ENCODE data around the gene MAPRE3. TPM values are rescaled to one million over a fixed set of nuclear protein-coding genes. Genes with fewer than 3 reads are reported as not detected.
A peak's percentile ranks its signal among the peaks of the same experiment; 100 is the strongest.

MAPRE3 gene
- total RNA-seq, 1 donor from 2014 or later, result 27.1 TPM

DNA sequence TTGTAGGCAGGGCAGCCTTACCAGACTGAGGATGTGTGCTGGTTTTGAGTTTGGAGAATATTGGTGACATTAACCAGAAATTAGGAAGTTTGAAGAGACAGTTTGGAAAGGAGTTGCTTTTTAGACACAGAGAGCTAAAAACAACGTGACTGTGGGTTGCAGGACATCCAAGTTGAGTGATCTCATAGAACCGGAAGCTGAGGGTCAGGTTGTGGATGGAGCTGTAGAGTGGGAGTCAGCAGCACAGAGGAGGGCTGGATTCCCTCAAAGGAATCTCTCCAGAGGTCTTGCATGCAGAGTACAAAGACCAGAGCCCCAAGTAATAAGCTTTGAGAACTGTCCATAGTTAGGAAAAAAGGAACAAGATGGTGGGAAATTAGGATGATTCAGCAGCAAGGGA, 9.3 kb downstream of the MAPRE3 start:
- H3K4me1 ChIP-seq, result peaks cover 20% of the 10 kb centered on the region
- H3K9me3 ChIP-seq, result no peaks in the 10 kb centered on the region
- H3K27me3 ChIP-seq (ENCODE audit: low read depth), result no peaks in the 10 kb centered on the region
- no peaks in the 10 kb centered on the region for H3K36me3 ChIP-seq
- DNase-seq (no peak), ATAC-seq (no peak)
- intact Hi-C loops (cut with DNase I), result no loop called here
- no peak overlapping the region for H3K27ac ChIP-seq
- TF ChIP-seq, protein P1, sequence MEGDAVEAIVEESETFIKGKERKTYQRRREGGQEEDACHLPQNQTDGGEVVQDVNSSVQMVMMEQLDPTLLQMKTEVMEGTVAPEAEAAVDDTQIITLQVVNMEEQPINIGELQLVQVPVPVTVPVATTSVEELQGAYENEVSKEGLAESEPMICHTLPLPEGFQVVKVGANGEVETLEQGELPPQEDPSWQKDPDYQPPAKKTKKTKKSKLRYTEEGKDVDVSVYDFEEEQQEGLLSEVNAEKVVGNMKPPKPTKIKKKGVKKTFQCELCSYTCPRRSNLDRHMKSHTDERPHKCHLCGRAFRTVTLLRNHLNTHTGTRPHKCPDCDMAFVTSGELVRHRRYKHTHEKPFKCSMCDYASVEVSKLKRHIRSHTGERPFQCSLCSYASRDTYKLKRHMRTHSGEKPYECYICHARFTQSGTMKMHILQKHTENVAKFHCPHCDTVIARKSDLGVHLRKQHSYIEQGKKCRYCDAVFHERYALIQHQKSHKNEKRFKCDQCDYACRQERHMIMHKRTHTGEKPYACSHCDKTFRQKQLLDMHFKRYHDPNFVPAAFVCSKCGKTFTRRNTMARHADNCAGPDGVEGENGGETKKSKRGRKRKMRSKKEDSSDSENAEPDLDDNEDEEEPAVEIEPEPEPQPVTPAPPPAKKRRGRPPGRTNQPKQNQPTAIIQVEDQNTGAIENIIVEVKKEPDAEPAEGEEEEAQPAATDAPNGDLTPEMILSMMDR (IDR thresholded peaks at IDR 0.05), result no peak
- H3K4me3 ChIP-seq, result no peak overlapping the region

DNA sequence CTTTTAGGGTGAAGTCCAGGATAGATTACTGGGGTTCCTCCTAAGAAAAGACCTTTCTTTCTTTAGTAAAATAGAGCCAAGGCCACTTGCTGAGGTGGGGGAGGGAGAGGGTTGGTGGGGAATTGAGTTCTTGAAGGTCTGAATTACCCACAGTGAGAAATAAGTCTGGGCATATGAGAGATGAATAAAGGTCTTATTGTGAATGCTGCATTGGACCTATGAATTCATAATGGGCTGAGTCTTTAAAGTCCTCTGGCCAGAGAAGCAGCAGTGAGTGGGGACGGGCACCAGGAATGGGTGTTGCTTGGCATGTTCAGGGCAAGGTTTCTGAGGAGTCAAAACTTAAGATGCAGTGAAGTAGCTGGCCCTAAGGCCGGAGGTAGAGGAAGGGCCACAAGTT, 10.5 kb downstream of the MAPRE3 start:
- intact Hi-C loops (cut with DNase I), result no loop called here
- no peaks in the 10 kb centered on the region for H3K36me3 ChIP-seq
- H3K4me3 ChIP-seq, result no peak overlapping the region
- no peaks in the 10 kb centered on the region for H3K9me3 ChIP-seq
- no peak overlapping the region for H3K27ac ChIP-seq
- TF ChIP-seq, protein P1 (IDR thresholded peaks at IDR 0.05), result no peak
- peaks cover 20% of the 10 kb centered on the region for H3K4me1 ChIP-seq
- DNase-seq (no peak), ATAC-seq (no peak)
- no peaks in the 10 kb centered on the region for H3K27me3 ChIP-seq (ENCODE audit: low read depth)

DNA sequence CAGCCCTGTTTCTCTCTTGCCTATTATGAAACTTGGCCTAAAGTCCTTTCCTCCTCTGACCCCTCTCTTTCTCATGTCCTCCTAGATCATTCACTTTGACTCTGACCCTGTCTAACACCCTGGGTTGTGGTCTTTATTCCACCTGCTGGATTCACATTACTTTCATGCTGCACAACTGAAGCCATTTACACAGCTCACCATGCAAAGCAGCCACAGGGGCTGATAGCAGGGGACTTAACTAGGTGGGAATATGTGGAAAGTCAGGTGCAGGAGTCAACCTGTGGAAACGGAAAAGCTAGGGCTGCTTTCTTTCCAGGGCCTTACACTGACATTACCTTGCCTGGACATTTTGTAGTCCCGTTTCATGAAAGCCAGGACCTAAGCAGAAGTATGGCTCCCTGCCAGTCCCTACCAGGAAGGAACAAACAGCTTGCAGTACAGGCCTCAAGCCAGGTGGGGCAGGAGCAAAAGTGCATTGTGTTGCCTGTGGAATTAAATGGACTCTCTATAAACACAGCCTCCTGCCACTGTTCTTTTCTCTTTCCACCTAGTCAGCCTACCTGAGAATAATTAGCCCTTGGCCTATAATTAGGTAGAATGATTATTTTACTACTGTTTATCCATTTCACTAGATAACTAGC, 11.8 kb downstream of the MAPRE3 start:
- intact Hi-C loops (cut with DNase I), result no loop called here
- Histone ChIP-seq H3K27me3 (ENCODE audit: low read depth) (no peaks in the 10 kb centered on the region), H3K9me3 (no peaks in the 10 kb centered on the region), H3K27ac (peak overlapping the region; percentile 15), H3K4me1 (peaks cover 20% of the 10 kb centered on the region), H3K4me3 (no peak overlapping the region), H3K36me3 (no peaks in the 10 kb centered on the region)
- peak; percentile 87 to 92 for ATAC-seq
- DNase-seq, result peak; percentile 77
- TF ChIP-seq, protein P1 (IDR thresholded peaks at IDR 0.05), result peak; percentile 50

DNA sequence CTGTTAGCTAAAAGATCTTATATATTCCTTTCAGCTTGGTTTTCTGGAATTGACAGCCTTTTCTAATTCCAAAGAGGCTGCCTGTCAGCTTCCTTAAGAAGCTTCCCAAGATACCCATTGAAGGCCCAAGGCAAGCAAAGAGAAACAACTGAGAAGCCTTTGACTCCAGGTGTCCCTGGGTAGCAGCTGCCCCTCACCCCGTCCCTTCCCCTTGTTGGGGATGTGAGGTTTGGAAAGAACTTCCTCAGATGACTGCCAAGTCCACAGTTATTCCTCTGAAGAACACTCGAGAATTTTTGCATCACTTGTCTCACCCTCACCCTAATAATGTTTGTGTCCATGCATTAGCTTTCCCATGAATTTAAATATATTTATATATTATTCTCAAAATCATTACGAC, 13.3 kb downstream of the MAPRE3 start:
- Histone ChIP-seq H3K27ac (no peak overlapping the region), H3K9me3 (no peaks in the 10 kb centered on the region), H3K27me3 (ENCODE audit: low read depth) (no peaks in the 10 kb centered on the region), H3K4me1 (peaks cover 20% of the 10 kb centered on the region), H3K4me3 (no peak overlapping the region), H3K36me3 (no peaks in the 10 kb centered on the region)
- no peak for ATAC-seq
- no peak for DNase-seq
- intact Hi-C loops (cut with DNase I), result no loop called here
- TF ChIP-seq, protein P1 (IDR thresholded peaks at IDR 0.05), result no peak

DNA sequence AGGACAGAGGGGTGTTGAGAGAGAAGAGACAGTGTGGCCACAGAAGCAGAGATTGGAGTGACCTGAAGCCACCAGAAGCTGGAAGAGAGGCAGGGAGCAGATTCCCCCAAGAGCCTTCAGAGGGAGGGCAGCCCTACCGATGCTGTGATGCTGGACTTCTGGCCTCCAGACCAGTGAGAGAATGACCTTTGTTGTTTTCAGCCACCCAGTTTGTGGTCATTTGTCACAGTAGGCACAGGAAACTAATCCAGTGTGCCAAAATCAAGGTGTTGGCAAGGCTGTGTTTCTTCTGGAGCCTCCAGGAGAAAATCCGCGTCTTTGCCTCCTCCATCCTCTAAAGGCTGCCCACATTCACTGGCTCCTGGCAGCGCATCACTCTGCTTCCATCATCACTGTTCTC, 15.4 kb downstream of the MAPRE3 start:
- peaks cover 20% of the 10 kb centered on the region for H3K4me1 ChIP-seq
- ATAC-seq, result no peak

More for the DNA sequence above, 15.4 kb downstream of the MAPRE3 start:
- H3K27ac ChIP-seq, result no peak overlapping the region
- no peak for DNase-seq
- no peak overlapping the region for H3K4me3 ChIP-seq
- no peaks in the 10 kb centered on the region for H3K36me3 ChIP-seq
- H3K9me3 ChIP-seq, result no peaks in the 10 kb centered on the region
- TF ChIP-seq, protein P1 (IDR thresholded peaks at IDR 0.05), result no peak
- intact Hi-C loops (cut with DNase I), result no loop called here
- no peaks in the 10 kb centered on the region for H3K27me3 ChIP-seq (ENCODE audit: low read depth)

Data from lower lobe of right lung (tissue), 2 donors.